Measurements from ENCODE around the gene CNTN4. TPM values are rescaled to one million over a fixed set of nuclear protein-coding genes. Genes with fewer than 3 reads are reported as not detected.

The CNTN4 gene
- total RNA-seq, 3 donors from 2014 or later (not counting 1 experiment from before 2014, with no cell fraction given), result not detected

DNA sequence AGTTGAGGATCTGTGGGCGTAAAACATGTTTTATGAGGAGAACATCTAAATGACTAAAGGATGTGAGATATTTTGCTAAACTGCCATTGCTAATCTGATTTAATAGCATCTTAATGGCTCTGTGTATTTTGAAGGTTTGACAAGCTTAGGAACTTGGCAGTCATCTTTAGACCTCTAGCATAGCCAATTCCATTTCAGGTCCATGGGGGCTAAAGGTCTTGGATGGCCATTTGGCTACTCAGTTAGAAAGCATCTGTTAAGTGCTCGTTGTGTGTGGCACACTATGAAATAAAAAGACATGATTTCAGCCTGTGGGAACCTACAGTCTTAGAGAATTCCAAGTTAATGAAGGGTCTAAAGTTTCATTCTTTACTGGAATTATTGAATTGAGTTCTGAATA, 775.3 kb downstream of the CNTN4 start:
- no peak for DNase-seq
- Mint-ChIP-seq H3K4me3 (no peak overlapping the region), H3K9me3 (no peaks in the 10 kb centered on the region), H3K27ac (no peak overlapping the region), H3K27me3 (ENCODE audit: low read depth in 2 of 2) (no peaks in the 10 kb centered on the region), H3K4me1 (no peaks in the 10 kb centered on the region), H3K36me3 (no peaks in the 10 kb centered on the region)
- intact Hi-C loops (cut with micrococcal nuclease), result no loop called here
- Histone ChIP-seq H3K27me3 (ENCODE audit: control insufficient read depth, insufficient read depth, low read length) (no peaks in the 10 kb centered on the region), H3K9me3 (ENCODE audit: control insufficient read depth, insufficient read depth, low read length) (no peaks in the 10 kb centered on the region), H3K27ac (ENCODE audit: low read length) (no peak overlapping the region), H3K4me1 (ENCODE audit: control insufficient read depth, insufficient read depth, low read length) (no peaks in the 10 kb centered on the region), H3K4me3 (ENCODE audit: low read length) (no peak overlapping the region), H3K36me3 (ENCODE audit: control insufficient read depth, insufficient read depth, low read length) (no peaks in the 10 kb centered on the region)
- TF ChIP-seq, protein P1, sequence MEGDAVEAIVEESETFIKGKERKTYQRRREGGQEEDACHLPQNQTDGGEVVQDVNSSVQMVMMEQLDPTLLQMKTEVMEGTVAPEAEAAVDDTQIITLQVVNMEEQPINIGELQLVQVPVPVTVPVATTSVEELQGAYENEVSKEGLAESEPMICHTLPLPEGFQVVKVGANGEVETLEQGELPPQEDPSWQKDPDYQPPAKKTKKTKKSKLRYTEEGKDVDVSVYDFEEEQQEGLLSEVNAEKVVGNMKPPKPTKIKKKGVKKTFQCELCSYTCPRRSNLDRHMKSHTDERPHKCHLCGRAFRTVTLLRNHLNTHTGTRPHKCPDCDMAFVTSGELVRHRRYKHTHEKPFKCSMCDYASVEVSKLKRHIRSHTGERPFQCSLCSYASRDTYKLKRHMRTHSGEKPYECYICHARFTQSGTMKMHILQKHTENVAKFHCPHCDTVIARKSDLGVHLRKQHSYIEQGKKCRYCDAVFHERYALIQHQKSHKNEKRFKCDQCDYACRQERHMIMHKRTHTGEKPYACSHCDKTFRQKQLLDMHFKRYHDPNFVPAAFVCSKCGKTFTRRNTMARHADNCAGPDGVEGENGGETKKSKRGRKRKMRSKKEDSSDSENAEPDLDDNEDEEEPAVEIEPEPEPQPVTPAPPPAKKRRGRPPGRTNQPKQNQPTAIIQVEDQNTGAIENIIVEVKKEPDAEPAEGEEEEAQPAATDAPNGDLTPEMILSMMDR (IDR thresholded peaks at IDR 0.05), result no peak
- no peak for ATAC-seq
- 79% methylated on average over 2 of the region's 2 CpGs for WGBS (ENCODE audit: insufficient coverage)

DNA sequence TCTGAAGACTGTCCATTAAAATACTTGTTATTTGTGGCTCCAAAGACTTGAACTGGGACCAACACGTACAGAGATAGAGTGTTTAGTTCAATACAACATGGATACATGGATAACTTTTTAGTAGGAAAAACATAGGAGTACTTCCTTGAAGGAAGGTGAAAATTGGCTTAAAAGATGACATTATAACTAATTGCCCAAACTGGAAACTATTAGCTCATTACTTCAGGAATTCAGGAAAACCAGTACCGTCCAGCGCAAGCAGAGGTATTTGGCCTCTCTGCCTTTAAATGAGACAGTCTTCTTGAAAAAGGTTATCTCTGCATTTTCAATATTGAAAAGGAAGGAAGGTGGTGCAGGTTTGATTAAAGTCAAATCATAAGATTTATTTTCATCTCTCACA, 777.0 kb downstream of the CNTN4 start:
- H3K4me1 ChIP-seq (ENCODE audit: control insufficient read depth, insufficient read depth, low read length), result no peaks in the 10 kb centered on the region
- DNase-seq (no peak), ATAC-seq (no peak)
- H3K9me3 ChIP-seq (ENCODE audit: control insufficient read depth, insufficient read depth, low read length), result no peaks in the 10 kb centered on the region
- H3K27ac ChIP-seq (ENCODE audit: low read length), result no peak overlapping the region
- Mint-ChIP-seq H3K27ac (no peak overlapping the region), H3K4me3 (no peak overlapping the region), H3K27me3 (ENCODE audit: low read depth in 2 of 2) (no peaks in the 10 kb centered on the region), H3K4me1 (no peaks in the 10 kb centered on the region), H3K9me3 (no peaks in the 10 kb centered on the region), H3K36me3 (no peaks in the 10 kb centered on the region)
- intact Hi-C loops (cut with micrococcal nuclease), result no loop called here
- no peak overlapping the region for H3K4me3 ChIP-seq (ENCODE audit: low read length)
- H3K27me3 ChIP-seq (ENCODE audit: control insufficient read depth, insufficient read depth, low read length), result no peaks in the 10 kb centered on the region
- H3K36me3 ChIP-seq (ENCODE audit: control insufficient read depth, insufficient read depth, low read length), result no peaks in the 10 kb centered on the region
- TF ChIP-seq, protein P1 (IDR thresholded peaks at IDR 0.05), result no peak
- 88% methylated on average over 2 of the region's 3 CpGs for WGBS (ENCODE audit: insufficient coverage)

GRCh38 chr3:2876362-2876761, 777.7 kb downstream of the CNTN4 start:
- DNase-seq, result no peak
- ATAC-seq, result no peak
- H3K9me3 ChIP-seq (ENCODE audit: control insufficient read depth, insufficient read depth, low read length), result no peaks in the 10 kb centered on the region
- Mint-ChIP-seq H3K27ac (no peak overlapping the region), H3K27me3 (ENCODE audit: low read depth in 2 of 2) (no peaks in the 10 kb centered on the region), H3K4me3 (no peak overlapping the region), H3K36me3 (no peaks in the 10 kb centered on the region), H3K9me3 (no peaks in the 10 kb centered on the region), H3K4me1 (no peaks in the 10 kb centered on the region)
- H3K4me1 ChIP-seq (ENCODE audit: control insufficient read depth, insufficient read depth, low read length), result no peaks in the 10 kb centered on the region
- TF ChIP-seq, protein P1 (IDR thresholded peaks at IDR 0.05), result no peak
- H3K27ac ChIP-seq (ENCODE audit: low read length), result no peak overlapping the region
- no peak overlapping the region for H3K4me3 ChIP-seq (ENCODE audit: low read length)
- no peaks in the 10 kb centered on the region for H3K36me3 ChIP-seq (ENCODE audit: control insufficient read depth, insufficient read depth, low read length)
- 82% methylated on average over 2 of the region's 2 CpGs for WGBS (ENCODE audit: insufficient coverage)
- H3K27me3 ChIP-seq (ENCODE audit: control insufficient read depth, insufficient read depth, low read length), result no peaks in the 10 kb centered on the region
- intact Hi-C loops (cut with micrococcal nuclease), result no loop called here

- Histone ChIP-seq H3K9me3 (ENCODE audit: control insufficient read depth, insufficient read depth, low read length) (no peaks in the 10 kb centered on the region), H3K27ac (ENCODE audit: low read length) (no peak overlapping the region), H3K4me1 (ENCODE audit: control insufficient read depth, insufficient read depth, low read length) (no peaks in the 10 kb centered on the region), H3K27me3 (ENCODE audit: control insufficient read depth, insufficient read depth, low read length) (no peaks in the 10 kb centered on the region), H3K36me3 (ENCODE audit: control insufficient read depth, insufficient read depth, low read length) (no peaks in the 10 kb centered on the region), H3K4me3 (ENCODE audit: low read length) (no peak overlapping the region)
- TF ChIP-seq, protein P1 (IDR thresholded peaks at IDR 0.05), result no peak
- Mint-ChIP-seq H3K27me3 (ENCODE audit: low read depth in 2 of 2) (peaks cover 0 to 4% of the 10 kb centered on the region in 2 donors), H3K27ac (no peak overlapping the region), H3K4me3 (no peak overlapping the region), H3K36me3 (no peaks in the 10 kb centered on the region), H3K4me1 (no peaks in the 10 kb centered on the region), H3K9me3 (no peaks in the 10 kb centered on the region)
- ATAC-seq (no peak), DNase-seq (no peak)
- WGBS (ENCODE audit: insufficient coverage), result 95% methylated on average over 2 of the region's 2 CpGs
- intact Hi-C loops (cut with micrococcal nuclease), result no loop called here
These were observed 780.4 kb downstream of the CNTN4 start for GRCh38 chr3:2879023-2879422.
